Stimulated activated CD4-positive, alpha-beta T cell treated with anti-CD3 and anti-CD28 coated beads, TNF-alpha, amount 100 ng/mL, for 24 hours (primary cell): ENCODE measurements around the gene MAP3K14.

Experiments
- DNase-seq, 3 experiments: peaks; one replicate each; pipeline ENCODE4 v3.0.0-alpha.2; 2020; ENCODE audit warnings: low read depth in 3 of 3

MAP3K14 gene

GRCh38 chr17:45300060-45300751, 16.6 kb downstream of the MAP3K14 start:
- DNase-seq: no peak

GRCh38 chr17:45299361-45299760, 17.5 kb downstream of the MAP3K14 start:
- DNase-seq: no peak

DNA sequence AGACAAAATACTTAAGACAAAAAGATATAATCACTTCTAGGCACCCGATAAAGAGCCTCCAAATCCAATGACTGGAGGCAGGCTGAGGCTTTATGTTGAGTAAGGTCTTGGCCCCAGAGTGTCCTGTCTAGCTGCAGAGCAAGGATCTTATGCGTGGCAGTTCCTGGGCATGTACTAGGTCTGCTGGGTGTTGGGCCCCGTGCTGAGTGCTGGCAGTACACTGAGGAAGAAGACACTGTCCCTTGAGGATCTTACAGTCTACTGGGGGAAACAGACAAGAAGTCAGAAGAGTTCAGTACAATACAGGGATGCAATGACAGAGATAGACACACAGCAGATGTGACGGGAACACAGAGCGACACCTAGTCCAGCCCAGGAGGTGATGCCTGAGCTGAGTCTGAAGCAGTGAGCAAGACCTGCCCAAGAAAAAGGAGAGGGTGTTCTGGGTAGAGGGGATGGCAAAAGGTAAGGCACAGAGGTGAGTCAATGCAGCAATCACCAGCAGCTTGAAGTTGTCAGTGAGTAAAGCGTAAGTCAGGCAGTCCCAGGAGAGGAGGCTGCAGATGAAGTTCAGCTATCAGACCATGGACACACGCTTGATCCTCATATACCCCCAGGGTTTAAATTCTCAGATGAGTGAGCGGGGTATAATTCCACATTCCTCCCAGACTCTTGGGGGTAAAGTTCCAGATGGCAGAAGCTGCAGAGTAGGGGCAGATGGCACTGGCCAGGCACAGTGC, 18.1 kb downstream of the MAP3K14 start:
- DNase-seq: no peak

GRCh38 chr17:45296833-45297124, 20.0 kb downstream of the MAP3K14 start:
- no peak for DNase-seq

DNA sequence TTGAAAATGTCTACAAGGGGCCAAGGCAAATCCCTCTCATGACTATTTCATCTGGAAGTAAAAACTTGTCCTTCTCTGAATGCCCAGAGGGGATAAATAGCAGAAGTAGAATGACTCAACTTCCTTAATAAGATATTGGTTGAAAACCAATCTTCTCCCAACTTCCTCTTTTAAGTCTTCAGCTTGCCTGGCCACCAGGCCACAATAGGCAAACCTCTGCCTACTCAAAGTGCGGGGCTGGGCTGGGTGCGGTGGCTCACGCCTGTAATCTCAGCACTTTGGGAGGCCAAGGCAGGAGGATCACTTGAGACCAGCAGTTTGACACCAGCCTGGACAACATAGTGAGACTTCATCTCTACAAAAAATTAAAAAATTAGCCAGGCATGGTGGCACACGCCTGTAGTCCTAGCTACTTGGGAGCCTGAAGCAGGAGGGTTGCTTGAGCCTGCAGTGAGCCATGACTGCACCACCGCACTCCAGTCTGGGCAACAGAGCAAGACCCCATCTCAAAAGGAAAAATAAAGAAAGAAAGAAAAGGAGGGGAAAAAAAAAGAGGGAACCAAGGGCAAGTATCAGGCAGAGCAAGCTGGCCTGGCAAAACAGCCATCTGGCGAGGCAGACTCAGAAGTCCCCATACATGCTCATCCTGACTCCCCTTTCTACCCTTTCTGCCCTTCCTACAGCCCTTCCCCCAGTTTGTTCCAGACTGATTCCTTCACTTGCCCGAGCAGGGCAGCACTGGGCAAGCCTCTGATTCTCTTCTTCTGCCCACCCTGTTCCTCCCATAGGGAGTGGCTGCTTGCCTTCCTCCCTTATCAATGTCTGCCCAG, 20.6 kb downstream of the MAP3K14 start:
- DNase-seq: no peak

GRCh38 chr17:45294506-45294905, 22.3 kb downstream of the MAP3K14 start:
- DNase-seq: no peak

DNA sequence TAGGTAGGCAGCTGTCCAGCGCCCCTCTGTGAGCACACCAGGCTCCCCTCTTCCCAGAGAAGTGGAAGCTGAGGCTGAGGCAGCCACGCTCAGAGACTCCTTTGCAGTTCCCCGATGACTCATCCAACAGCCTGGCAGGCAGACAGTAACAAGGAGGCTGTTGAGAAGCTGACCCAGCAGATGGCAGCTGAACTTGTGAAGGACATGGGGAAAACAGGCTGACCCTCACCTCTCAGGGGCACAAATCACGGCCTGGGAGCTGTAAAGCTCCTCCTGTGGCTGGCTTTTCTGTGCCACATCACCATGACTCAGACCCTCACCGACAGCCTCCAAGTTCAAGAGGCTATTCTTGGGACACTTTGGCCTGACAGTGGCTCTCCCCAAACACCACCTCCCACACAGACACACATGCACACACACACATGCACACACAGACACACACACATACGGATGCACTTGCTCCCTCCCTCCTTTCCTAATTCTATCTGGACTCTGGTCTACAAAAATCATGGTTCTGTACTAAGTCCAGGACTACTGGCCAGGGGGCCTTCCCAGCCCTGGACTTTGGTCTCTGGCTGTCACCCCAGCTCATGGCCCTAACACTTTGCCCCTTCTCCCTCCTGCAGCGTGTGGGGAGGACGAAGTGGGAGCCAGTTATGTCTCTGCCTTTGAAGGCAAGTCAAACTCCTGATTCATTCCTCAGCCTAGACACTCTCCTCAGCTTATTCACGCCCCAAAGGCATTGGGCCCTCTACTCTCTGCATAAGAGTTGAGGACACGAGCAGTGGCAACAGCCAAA, 23.2 kb downstream of the MAP3K14 start:
- no peak for DNase-seq

- no peak for DNase-seq
Measured at GRCh38 chr17:45292696-45293412, 24.0 kb downstream of the MAP3K14 start.

DNA sequence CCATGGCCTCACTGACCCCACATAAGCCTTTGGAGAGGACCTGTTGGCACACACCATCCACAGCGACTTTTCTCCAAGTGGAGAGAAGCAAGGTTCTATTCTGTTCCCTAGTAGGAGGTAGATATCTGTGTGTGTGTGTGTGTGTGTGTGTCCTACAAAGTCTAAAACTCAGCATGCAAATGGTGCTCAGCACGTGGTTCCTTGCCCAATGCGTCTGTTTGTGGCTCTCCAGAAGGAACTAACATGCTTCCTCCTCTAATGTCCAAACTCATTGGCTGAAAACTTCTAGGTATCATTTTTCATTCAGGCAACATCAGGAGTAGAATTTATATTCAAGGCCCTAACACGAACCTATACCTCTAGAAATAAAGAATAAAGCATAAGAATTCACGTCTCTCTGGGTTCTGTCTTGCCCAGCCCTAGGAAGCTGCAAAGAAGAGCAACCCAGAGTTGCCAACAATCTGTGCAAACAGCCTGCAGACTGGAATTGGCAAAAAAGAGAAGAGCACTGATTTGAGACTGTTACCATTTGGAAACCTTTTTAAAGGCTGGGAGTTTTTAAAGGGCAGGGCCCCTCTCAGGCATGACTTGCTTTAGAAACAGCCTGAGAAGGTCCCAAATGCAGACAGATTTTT, 25.5 kb downstream of the MAP3K14 start:
- DNase-seq: no peak

DNA sequence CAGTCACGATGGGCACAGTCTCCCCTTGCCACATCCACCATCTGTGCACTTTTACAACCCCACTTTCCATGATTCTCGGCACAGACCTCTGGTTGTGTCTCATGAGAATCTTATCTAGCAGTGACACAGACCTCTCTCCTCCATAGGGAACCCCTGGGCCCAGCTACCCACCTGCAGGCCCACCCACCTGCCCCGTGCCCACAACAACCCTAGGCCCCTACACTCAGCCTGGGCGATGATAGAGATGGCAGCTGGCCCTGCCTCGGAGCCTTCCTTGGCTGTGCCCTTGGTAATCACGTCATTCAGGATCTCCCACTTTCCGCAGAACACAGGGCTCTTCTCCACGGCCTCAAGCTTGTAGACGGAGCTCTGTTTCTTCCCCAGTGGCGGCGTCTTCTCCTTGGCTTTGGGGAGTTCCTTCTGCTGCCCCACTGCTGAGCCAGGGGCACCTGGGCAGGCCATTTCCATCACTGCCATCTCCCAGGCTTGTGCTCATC, 26.5 kb downstream of the MAP3K14 start:
- no peak for DNase-seq

GRCh38 chr17:45289301-45290268, 27.2 kb downstream of the MAP3K14 start:
- no peak for DNase-seq

DNA sequence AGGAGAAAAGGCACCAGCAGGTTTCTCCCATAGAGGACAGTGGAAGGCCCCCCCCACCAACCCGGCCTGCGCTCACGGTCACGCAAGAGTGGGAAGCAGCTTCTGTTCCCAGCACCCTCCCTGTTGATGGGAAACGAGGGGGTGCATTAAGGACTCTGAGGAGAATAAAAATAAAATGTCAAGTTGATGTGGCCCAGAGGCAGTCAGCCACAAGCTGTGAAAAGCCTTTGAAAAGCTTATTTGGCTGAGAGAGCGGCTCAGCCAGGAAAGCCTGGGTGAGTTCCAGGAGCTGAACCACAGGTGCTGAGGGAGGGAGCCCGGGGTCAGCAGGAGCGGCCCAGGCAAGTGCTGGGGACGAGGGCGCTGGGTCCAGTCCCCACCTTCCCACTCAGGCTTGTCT, 28.0 kb downstream of the MAP3K14 start:
- DNase-seq: no peak

DNA sequence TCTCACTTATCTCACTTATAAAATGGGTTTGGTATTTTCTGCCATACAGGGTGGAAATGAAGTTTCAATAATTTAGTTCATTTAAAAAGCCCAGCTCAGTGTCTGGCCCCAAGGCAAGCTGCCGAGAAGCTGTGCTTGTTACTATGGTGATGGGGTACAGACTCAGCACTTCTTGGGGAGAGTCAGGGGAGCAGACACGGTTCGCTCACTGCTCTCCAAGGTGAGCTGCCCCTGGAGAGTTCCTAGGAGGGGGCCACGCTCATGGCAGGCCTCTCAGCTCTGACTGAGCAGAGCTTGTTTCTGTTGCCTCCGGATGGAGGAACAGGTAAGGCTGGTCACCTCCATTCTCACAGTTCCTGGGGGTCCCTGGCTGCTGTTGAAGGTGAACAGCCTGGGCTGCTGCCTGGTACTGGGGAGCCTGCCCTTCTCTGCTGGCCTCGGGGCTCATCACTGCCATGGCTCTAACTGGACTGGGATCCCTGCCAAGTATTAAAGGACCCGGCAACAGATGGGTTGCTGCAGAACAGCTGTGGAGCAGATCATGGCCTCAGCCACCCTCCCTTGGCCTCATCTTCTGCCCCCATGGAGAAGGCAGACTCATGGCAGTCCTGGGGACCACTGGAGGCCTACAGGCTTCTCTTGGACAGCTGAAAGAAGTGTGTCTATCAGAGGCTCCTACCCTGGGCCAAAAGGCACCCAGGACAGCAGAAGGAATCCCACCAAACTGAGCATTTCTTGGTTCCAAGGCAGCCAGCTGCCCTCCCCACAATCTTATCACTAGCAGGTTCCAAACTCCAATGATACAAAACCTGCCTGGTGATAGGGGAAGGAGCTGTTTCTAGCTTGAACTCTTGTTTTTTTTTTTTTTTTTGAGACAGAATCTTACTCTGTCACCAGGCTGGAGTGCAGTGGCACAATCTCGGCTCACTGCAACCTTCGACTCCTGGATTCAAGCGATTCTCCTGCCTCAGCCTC, 29.0 kb downstream of the MAP3K14 start:
- no peak for DNase-seq

DNA sequence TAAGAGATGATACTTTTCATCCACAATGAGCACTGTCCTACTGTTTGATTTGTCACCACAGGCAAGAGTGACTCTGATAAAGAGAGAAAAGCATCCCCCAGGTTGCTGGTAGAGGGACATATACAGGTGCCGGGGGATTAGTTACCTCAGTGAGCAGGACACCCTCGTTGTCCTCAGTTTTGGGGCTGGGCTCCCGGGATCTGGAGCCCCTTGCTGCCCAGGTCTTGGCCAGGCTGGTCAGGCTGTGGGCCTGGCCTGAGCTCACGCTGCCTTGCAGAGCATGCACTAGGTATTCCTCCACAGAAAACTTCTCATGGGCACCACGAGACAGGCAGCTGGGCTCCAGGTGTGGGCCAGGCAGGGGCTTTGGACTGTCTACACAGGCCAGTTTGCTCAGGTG, 30.5 kb downstream of the MAP3K14 start:
- DNase-seq: no peak

- peak in 1 of 3 experiments; percentile 44 for DNase-seq
Measured at GRCh38 chr17:45284176-45285140, 32.4 kb downstream of the MAP3K14 start.

GRCh38 chr17:45283711-45284110, 33.1 kb downstream of the MAP3K14 start:
- DNase-seq: no peak
